Measurements from ENCODE around the gene FAM20C.

FAM20C gene

GRCh38 chr7:211033-211714, 18.8 kb downstream of the FAM20C start:
- DNase-seq, result no peak

GRCh38 chr7:211715-212058, 19.3 kb downstream of the FAM20C start:
- DNase-seq, result no peak

DNA sequence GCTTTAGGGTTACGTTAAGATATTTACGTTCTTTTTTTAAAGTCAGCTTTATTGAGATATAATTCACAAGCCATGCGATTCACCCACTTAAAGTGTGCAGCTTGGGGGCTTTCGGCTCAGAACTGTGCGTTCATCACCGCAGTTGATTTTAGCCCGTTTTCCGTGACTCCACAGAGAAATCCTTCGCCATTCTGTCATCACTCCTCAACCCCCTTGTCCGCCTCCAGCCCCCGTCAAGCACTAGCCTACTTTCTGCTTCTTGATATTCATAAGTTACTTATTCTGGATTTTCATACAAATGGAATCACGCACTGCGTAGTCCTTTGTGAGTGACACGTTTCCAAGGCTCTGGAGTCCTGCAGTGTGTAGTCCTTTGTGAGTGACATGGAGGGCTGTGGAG, 20.4 kb downstream of the FAM20C start:
- DNase-seq, result no peak

- no peak for DNase-seq
Observed at GRCh38 chr7:213324-213993, 21.1 kb downstream of the FAM20C start.

GRCh38 chr7:214410-215212, 22.2 kb downstream of the FAM20C start:
- DNase-seq, result no peak

DNA sequence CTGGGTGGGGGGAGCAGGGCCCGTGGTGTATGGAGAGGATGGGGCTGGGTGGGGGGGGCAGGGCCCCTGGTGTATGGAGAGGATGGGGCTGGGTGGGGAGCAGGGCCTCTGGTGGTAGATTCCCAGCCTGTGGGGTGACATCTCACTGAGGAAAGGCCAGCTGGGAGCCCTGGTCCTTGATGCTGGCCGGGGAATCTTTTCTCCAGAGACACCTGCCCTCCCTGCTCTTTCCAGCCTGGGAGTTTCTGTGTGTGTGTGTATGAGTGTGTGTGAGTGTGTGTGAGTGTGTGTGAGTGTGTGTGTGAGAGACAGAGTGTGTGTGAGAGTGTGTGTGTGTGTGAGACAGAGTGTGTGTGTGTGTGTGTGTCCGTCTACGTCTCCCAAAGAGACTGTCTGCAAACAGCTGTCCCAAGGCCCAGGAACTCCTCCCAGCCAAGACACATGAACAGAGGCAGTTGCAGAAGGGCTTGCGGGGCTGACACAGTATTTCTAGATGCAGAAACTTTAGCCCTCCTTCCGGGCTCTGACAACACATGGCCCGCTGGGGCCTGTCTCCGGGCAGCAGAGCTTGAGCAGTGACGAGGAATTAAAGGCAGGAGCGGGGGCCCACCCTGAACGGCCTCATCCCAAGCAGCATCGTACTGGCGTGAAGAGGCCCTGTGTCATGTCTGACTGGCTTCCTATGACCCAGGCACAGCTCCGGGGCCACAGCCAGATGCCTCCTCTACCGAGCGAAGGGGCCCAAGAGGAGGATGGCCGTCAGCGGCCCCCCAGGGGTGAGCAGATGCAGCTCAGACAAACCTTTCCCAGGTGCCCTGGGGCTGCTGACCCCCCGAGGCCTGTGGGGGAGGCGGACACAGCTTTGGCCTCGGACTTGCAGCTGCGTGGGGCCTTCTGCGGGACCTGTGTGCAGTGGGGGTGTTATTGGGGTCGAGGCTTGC, 24.3 kb downstream of the FAM20C start:
- DNase-seq, result no peak

- no peak for DNase-seq
Observed at GRCh38 chr7:217781-218180, 25.4 kb downstream of the FAM20C start.

DNA sequence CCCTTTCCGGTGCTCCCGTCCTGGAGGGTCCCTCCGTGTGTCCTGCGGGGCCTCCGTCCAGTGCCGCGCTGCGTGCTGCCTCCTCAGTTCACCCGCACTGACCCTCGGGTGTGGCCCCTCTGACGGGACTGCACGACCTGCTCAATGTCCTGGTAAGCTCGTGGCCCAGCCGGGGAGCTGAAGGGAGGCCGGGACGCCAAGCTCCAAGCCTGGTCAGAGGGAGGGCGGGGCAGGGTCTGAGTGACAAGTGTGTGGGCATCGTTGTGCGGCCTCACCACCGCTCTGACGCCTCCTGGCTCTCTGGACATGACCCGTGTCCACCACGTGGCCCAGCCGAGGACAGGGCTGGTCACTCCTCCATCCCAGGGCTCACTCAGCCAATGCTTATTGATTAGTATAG, 25.9 kb downstream of the FAM20C start:
- DNase-seq, result no peak

GRCh38 chr7:218896-219580, 26.7 kb downstream of the FAM20C start:
- no peak for DNase-seq

- DNase-seq, result no peak
Observed at GRCh38 chr7:219581-220150, 27.3 kb downstream of the FAM20C start.

DNA sequence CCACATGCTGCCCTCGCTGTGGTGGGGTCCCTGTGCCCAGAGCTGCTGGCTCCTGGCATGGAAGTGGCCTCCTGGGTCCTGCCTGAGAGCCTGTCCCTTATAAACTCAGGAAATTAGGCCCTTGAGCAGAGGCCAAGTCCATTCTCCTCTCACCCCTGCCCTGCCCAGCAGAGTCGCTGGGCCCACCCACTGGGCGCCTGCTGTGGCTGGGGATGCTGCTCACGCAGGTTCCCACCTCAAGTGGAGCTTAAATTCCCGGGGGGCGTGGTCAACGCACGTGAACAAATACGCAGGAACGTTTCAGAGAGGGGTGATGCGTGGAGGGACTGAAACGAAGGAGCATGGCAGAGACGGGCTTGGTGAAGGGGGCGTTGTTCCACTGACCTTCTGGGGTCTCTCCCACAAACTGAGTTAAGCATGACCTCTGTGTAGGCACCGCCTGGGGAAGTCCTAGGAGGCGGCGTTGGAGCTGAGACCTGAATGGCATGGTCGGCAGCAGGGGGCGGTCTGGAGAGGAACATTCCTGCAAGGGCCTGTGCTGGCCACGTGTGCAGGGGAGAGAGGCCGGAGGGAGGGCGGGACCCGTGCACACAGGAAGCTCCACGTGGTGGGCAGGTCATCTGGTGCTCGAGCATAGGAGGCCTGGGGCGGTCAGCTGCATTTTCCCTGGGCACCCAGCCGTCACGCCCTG, 27.9 kb downstream of the FAM20C start:
- no peak for DNase-seq

- DNase-seq, result no peak
Observed at GRCh38 chr7:221978-222715, 29.8 kb downstream of the FAM20C start.

DNA sequence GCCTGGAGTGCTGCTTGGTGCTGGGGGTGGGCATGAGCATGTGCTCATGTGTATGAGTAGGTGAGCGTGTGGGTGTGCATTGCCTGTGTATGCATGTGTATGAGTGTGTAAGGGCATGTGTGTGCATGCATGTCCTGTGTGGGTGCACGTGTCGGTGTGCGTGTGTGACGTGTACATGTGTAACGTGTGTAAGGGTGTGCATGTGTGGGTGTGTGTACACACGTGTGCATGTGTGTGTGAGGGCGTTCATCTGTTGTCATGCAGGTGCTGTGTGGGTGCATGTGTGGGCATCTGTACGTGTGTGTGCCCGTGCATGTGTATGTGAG, 30.3 kb downstream of the FAM20C start:
- DNase-seq, result no peak

GRCh38 chr7:223118-223800, 30.9 kb downstream of the FAM20C start:
- no peak for DNase-seq

GRCh38 chr7:223861-224260, 31.5 kb downstream of the FAM20C start:
- no peak for DNase-seq

GRCh38 chr7:226281-226895, 34.0 kb downstream of the FAM20C start:
- DNase-seq, result no peak

- DNase-seq, result no peak
Observed at GRCh38 chr7:227926-228325, 35.6 kb downstream of the FAM20C start.

GRCh38 chr7:228610-229009, 36.2 kb downstream of the FAM20C start:
- DNase-seq, result no peak

- DNase-seq, result no peak
Observed at GRCh38 chr7:229184-229964, 37.0 kb downstream of the FAM20C start.

Measured in stimulated activated CD4-positive, alpha-beta T cell treated with anti-CD3 and anti-CD28 coated beads, Interleukin-4, amount 100 ng/mL, for 4 hours (primary cell).